Activated CD8-positive, alpha-beta memory T cell treated with anti-CD3 and anti-CD28 coated beads, Interleukin-2, amount 50 U/mL, for 1 hour (primary cell): ENCODE data around the gene LHFPL6.

Source experiments
- DNase-seq: peaks from one replicate; pipeline ENCODE4 v3.0.0-alpha.2; 2020; ENCODE audit errors: extremely low read depth

Gene LHFPL6

DNA sequence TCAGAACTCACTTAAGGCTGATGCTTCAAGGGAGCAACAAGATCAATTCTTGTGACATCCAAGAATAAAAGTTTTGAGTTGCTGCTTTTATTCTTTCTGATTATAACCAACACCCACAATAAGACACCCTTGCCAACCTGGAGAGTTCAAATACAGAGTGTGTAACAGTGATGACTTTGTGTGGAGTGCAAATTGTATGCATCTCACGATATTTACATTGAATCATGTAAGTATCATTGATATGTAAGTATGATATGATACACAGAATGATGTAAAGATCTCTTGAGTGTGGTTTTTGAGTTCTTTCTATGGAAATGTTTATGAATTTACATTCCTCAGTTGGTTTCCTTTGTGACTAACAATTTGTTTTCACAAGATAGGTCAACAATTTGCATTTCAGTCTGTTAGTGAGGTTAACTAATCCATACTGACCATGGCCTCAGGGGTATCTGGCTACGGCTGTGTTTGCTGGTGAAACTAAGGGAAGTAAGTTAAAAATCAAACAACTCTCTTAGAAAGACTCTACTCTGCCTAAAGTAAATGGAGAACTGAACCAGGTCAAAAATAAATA, 12.4 kb downstream of the LHFPL6 start:
- no peak for DNase-seq

DNA sequence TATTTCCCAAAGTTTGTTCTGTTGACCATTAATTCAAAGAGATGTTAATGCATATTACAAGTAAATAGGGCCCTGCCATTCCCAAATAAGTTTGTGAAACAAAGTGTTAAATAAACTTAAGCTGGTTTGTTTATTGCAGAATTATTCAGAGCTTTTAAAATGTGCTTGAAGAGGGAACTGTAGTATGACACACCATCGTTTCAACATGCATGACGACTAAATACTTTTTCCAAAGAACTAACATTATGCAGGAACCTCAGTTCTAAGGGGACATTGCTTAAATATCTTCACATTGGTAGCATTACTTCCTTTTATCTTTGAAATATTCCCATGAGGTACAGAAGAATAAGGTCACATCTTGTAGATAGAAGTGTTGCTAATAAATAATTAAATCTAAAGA, 14.6 kb downstream of the LHFPL6 start:
- DNase-seq = no peak

DNA sequence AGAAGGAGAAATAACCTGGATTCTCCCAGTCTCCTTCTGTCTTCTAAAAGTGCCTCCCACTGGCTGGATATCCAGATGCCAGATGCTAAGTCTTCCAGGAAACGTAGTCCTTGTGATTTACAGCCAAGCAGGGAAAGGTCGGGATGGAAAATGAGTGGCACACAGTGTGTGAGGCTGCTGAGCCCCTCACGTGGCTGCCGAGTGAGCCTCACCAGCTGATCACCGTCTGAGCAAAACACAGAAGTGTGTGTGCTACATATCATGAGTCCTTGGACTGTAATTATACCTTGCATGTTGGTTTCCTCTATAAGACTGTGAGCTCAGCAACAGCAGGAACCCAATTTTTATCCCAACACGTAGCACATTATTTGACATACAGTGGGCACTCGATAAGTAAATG, 15.1 kb downstream of the LHFPL6 start:
- DNase-seq = no peak

DNA sequence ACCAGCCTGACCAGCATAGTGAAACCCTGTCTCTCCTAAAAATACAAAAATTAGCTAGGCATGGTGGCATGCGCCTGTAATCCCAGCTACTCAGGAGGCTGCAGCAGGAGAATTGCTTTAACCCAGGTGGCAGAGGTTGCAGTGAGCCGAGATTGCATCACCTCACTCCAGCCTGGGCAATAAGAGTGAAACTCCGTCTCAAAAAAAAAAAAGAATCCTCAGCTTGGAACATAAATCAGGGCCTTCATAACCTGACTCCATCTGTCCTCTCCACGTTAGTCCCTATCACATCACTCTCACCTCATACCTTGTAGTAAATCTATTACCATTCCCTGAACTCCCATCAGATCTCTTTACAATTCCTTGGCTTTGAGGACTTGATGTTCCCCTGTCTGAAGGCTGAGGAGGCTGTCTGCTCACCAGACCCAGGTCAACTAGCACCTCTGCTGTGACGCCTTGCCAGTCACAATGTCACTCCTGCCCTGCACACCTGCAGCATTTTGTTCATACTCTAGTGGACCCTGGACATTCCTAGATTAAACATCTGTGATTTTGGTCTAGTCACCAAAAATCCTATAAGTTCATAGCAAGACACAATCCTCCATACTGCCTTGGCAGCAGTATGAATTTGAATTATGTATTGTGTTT, 15.9 kb downstream of the LHFPL6 start:
- no peak for DNase-seq

DNA sequence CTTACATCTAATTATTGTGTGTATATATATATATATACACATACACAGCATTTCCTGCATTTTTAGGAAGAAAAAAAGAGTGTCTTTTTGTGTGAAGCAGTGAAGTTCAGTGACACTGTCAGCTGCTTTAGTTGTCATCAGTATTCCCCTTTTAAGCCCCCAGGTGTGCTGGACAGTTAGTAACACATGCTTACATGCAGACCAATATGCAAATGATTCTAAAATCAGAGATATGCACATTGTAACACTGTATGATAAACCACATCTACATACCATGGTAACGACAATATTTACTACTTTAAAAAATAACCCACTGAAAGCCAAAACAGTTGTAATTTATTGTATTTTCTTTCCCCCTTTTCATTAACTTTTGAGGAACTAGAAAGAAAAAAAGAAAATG, 16.8 kb downstream of the LHFPL6 start:
- DNase-seq = no peak

DNA sequence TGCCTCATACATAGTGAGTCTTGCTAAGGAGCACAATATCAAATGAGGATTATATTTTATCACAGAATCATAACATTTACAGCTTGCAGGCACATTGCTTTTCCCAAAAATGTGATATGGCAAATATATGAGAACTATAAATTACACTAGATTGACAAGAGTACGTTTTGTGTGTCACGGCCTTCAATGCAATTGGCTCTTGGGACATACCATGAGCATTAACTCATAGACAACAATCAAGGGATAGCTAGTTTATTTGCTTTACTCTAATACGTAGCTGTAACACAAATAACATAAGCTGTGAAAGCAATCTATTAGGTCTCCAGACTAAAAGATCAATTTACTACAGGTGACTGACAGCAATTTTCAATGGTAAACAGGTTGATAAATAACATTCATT, 17.8 kb downstream of the LHFPL6 start:
- DNase-seq = no peak

DNA sequence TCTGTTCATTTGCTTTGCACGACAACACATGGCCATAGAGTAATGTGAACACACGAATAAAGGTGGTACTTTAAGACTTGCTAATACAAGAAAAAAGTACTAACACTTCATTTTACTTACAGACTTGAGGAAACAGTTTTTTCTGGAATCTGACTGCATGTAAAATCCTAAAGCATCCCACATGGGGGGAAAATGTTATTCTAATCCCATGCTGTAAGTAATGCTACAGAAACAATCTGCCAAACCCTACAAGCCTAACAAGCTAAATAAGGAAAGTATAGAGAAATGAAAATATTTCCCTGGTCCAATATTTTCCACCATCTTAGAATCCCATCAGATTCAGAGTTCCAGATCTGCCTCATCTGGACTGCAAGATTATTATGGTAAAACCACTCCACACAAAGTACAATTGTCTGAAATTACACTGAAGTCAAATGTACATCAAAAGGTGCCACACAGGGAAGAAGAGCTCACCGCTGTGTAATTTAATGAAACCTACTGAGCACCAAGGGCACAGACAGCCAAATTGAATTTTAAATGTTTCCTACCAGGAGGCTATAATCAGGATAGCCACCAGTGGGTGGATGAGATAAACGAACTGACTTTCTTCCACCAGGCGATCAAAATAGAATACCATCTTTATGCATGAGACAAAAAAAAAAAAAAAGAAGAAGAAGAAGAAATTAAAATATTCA, 22.0 kb downstream of the LHFPL6 start:
- DNase-seq = no peak

DNA sequence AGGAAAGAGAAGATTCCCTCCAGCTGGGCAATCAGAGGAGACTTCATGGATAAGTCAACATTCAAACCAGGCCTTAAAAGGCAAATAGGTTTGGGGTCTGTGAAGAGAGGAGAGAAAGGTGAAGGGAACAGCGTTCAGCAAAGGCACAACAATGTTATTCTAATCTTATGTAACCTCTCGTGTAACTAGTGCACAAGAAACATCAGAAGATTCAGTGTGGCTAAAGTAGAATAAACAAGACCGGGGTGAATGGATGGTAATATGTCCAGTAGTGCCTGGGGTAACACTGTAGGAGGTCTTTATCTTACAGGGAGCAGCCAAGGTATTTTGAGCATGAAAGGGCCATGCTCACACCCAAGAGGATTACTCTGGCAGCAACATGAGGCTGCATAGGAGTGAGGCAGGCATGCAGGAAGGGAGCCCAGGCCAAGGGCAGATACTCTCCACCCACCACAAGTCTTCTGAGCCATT, 24.1 kb downstream of the LHFPL6 start:
- no peak for DNase-seq

DNA sequence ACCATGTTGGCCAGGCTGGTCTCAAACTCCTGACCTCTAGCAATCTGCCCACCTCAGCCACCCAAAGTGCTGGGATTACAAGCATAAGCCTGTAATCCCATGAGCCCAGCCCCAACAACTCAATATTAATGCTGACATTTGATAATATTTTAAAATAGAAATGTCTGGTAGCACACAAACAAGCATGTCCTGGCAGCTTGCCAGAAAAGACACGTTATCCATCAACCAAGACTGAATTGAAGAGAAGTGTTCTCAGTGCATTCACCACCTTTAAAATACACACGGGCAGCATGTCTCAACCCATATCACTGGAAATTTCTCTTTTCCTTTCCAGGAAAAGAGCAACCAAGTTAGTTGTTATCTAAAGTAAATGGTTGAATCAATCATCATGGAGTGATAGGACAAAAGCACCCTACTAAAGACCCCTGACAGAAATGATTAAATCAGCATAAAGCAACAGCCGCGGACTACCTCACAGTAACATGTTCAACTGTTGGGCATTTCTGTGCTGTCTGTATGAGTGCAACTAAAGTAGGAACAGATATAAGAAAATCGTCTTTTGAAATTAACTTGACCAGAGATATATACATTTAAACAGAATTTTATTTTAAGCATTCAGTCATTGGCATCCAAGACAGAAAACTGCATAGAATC, 25.0 kb downstream of the LHFPL6 start:
- no peak for DNase-seq

DNA sequence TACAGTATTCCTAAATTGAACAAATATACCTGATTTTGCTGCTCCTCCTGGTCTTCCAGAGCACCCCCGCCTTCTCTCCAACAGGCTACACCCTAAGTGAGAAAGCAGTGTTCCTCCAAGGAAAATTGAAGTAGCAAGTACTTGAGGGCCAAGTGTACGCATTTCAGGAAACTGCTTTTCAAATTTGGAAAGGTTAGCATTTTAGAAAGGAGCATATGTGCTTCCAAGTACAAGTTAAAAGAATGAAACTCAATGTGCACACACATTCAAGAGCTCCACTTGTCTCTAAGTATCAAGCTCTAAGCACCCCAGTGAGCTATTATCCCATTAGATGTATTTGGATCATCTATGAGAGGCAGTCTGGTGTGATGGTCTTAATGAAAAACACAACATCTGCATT, 25.8 kb downstream of the LHFPL6 start:
- DNase-seq = no peak

DNA sequence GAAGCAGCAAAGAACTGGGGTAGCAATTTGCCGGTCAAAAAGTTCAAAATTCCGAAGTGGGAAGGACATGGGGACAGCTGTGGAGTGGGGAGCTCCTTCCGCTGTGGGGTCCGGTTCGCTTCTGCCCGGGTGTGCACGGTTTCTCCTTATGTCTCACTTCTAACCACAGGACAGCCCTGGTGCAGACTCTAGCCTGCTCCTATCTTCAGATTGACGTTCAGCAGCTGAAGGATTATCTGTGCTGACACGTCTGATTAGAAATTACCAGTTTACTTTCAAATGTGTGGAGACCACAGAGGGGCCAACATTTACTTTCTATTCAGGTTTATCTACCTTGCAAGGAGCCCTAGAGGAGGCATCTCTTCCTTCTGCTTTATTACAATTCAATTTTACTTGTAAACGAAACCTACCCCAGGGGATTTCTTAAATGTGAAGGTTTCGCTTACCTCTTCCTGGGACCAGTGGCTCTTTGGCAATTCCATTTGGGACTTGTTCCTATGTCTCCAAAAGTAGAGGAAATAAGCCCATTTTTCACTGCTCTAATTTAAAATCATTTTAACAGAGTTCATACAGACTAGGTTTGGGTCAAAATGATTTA, 27.3 kb downstream of the LHFPL6 start:
- DNase-seq = no peak

DNA sequence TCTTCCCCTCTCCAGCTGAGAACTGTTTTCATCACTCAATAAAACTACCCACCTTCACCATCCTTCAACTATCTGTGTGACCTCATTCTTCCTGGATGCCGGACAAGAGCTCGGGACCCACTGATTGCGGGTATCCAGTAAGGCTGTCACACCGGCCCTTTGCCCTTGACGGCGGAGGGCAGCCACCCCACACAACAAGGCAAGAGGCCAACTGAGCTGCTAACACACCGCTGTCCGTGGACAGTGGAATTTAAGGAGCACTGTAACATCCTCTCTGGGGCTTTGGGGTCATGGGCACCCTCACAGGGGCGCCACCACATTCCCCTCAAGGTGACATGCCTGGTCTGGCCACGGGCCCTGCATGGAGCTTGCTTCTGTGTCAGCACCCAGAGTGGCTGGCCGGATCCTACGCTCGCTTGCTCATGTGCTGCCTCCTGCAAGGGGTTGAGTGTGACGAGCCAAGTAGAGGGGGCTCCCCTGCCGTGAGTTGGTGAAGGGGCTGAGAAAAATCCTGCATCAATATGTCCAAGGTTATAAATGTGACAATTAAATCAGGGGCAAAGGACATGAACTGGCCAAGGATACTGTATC, 31.4 kb downstream of the LHFPL6 start:
- DNase-seq = no peak

DNA sequence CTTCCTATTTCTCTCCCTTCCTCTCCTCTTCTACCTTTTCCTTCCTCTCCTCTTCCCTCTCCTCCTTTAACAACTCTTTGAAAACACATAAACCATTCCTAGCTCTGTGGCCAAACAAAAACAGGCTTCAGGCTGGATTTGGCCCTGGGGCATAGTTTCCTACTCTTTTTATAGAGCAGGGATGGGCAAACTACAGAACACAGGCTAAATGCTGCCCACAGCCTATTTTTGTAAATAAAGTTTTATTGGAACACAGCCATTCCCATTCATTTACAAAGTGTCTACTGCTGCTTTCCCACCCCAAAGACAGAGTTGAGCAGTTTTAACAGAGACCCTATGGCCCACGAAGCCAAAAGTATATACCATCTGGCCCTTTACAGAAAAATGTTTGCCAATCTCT, 35.4 kb downstream of the LHFPL6 start:
- DNase-seq = no peak

DNA sequence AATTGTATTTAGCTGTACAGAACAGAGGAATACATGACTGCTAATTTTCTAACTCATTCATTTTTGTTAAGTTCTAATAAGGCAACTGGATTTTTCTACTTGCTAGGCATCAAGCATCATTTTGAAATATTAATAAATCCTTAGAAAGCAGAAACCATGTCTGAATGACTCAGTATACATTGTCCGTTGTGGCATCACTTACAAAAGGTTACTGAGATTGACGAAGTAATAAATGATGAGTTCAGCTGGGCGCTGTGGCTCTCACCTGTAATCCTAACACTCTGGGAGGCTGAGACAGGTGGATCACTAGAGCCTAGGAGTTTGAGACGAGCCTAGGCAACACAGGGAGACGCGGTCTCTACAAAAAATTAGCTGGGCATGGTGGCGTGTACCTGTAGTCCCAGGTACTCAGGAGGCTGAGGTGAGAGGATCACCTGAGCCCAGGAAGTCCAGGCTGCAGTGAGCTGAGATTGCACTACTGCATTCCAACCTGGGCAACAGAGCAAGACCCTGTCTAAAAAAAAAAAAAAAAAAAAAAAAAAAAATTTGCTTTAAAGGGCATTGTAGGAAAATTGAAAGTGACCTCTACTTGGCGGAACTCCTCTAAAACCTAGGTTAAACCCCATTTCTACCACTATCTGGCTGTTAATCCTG, 36.6 kb downstream of the LHFPL6 start:
- no peak for DNase-seq

DNA sequence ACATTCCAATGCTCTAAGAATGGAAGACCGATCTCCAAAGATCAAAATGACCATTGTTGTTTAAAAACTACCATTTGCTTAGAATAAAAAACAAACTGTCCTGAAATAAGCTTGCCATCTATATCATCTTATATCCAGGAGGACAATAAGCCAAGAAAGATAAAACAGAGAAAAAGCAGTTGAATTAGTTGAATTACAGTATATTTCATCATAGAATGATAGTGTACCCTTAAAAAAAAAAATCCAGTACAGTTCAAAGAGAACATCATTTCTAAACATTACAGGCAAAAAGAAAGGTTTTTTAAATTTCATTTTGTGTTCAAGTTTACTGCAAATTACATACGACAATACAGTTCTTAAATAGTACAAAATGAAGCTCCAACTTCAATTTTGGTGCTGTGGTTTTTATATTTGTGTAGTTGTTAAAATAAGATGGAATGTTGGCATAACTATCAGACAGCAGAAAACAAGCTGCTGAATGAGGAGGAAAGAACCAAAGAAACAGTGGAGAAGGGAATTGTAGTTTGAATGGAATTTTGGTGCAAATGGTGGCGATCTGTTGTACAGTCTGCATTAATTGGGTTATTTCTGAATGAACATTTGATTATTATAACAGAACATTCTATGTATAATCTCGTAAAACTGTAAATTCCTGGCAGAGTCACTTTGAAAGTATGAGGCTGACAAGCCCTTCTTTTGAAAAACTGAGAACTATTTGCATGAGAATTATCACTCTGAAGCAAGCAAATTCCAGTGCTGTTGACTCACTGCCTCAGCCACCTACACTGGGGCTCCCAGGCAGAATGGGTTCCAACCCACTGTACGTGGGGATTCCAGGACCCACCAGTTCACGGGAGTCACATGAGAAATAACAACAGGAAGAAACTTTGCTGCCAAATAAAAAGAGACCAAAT, 37.7 kb downstream of the LHFPL6 start:
- no peak for DNase-seq

DNA sequence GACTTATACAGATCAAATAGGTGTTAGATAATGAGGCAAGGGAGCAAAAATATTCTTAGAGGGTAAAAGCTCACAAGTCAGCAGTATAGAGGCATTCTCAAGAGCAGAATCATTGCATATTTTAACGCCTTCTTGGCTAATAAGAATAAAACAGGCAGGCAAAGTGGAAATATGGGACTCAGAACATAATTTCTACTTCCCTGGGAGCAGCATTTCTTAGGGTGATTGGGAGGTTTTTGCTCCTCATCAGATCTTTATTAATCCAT, 39.6 kb downstream of the LHFPL6 start:
- no peak for DNase-seq

DNA sequence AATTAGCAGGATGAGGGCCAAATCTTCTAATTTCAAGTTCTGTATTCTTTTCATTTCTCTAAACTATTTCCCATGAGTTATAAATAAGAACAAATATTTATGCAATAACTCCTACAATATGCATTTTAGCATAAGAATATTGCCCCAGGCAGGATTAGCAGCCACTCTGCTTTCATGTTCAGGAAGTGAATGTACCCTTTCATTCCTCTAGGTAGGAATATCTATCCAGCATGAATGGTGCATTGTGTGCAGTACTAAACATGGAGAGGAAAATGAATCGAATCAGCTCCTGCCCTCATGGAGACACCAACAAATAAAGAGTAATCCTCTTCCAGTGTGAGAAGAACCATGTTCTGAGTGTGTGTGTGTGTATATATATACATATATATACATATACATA, 41.0 kb downstream of the LHFPL6 start:
- no peak for DNase-seq

DNA sequence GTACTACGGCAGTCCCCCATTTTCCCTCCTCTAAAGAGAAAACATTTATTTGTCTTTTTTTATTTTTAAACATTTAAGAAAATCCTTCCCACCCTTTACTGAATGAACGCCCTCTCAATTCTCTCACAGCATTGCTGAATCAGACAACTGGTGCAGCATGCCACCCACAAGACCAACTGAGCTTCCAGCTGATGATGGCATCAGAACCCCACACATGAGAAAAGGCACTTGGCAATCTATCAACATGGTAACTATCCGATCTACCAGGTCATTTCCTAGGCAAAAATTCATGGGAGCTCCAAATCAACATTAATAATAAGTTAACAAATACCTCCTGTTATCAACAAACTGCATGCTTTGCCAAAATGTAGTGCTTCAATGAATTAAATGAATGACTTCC, 43.1 kb downstream of the LHFPL6 start:
- no peak for DNase-seq

DNA sequence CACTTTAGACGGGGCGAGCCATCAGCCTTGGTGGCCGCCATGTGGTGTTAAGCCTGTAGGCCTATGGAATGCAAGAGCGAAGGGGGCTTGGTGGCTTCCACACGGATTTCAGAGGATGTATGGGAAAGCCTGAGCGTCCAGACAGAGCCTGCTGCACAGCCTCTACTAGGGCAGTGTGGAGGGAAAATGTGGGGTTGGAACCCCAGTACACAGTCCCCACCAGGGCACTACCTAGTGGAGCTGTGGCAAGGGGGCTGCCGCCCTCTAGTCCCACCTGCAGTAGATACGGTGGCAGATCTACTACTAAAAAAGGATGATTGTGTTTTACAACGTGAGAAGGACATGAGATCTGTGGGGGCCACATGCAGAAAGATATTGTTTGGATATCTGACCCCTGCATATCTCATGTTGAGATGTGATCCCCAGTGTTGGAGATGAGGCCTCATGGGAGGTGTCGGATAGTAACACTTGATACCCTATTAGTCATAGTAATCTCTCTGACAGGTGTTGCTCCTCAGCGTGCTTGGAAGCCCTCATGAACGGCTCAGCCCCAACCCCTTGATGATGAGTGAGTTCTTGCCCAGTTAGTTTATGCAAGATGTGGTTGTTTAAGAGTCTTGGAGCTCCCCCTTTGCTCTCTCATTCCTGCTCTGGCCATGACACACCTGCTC, 45.6 kb downstream of the LHFPL6 start:
- DNase-seq = no peak

DNA sequence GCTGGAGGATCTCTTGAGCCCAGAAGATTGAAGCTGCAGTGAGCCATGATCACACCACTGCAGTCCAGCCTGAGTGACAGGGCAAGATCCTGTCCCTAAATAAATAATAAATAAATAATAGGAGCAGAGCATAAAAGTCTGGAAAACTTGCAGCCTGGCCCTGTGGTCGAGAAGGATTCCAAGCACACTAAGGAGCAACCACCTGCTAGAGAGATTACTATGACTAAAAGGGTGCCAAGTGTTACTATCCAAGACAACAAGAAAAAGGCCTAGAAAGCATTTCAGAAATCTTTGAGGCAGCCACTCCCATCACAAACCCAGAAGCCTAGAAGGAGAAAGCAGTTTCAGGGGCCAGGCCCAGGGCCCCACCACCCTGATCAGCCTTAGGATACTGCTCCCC, 46.1 kb downstream of the LHFPL6 start:
- no peak for DNase-seq
